ENCODE results near the gene FOXE1. TPM values are rescaled to one million over a fixed set of nuclear protein-coding genes. Genes with fewer than 3 reads are reported as not detected.

The FOXE1 gene
- total RNA-seq, 1 experiment from 2014 or later = not detected

DNA sequence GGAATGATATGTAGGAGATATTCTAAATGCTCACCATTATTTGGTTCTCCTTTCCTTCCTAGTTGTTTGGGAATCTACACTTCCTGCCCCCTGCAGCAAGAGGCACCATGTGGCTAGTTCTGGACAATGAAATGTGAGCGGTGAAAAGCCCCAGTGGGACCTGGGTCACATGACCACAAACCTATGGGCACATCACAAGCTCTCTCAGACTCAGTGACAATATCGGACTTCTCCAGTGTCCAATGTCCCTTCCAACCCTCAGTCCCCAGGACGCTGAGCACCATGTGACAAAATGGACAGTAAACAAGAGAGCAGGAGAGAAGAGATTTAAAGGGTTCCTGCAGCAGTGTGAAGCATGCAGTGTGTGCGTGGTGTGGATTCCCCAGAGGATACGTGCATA is 44.6 kb upstream of the FOXE1 start:
- peaks cover 31% of the 10 kb centered on the region for H3K4me1 Mint-ChIP-seq (ENCODE audit: insufficient read depth, unreplicated experiment)
- no peak overlapping the region for H3K4me3 Mint-ChIP-seq (ENCODE audit: unreplicated experiment)
- H3K9me3 Mint-ChIP-seq (ENCODE audit: unreplicated experiment) = no peaks in the 10 kb centered on the region
- H3K27me3 Mint-ChIP-seq (ENCODE audit: insufficient read depth, unreplicated experiment) = no peaks in the 10 kb centered on the region
- peaks cover 6% of the 10 kb centered on the region for H3K36me3 Mint-ChIP-seq (ENCODE audit: insufficient read depth, unreplicated experiment)
- no peak for DNase-seq (ENCODE audit: unreplicated experiment)
- no peak overlapping the region for H3K27ac Mint-ChIP-seq (ENCODE audit: low read depth, unreplicated experiment)
- CTCF ChIA-PET = interaction anchor here (0.8 to 1.4 kb wide), 4 partner anchors 35 to 93 kb away, joined by 3 to 5 read pairs (median 4); no protein-coding TSS in a partner anchor
- TF ChIP-seq, protein P1, sequence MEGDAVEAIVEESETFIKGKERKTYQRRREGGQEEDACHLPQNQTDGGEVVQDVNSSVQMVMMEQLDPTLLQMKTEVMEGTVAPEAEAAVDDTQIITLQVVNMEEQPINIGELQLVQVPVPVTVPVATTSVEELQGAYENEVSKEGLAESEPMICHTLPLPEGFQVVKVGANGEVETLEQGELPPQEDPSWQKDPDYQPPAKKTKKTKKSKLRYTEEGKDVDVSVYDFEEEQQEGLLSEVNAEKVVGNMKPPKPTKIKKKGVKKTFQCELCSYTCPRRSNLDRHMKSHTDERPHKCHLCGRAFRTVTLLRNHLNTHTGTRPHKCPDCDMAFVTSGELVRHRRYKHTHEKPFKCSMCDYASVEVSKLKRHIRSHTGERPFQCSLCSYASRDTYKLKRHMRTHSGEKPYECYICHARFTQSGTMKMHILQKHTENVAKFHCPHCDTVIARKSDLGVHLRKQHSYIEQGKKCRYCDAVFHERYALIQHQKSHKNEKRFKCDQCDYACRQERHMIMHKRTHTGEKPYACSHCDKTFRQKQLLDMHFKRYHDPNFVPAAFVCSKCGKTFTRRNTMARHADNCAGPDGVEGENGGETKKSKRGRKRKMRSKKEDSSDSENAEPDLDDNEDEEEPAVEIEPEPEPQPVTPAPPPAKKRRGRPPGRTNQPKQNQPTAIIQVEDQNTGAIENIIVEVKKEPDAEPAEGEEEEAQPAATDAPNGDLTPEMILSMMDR (IDR thresholded peaks at IDR 0.05; ENCODE audit: unreplicated experiment) = no peak
- BruUV-seq (replicated peaks) = no TSS peak
- intact Hi-C loops (cut with micrococcal nuclease) = no loop called here
- POLR2A ChIA-PET = no interaction called here

DNA sequence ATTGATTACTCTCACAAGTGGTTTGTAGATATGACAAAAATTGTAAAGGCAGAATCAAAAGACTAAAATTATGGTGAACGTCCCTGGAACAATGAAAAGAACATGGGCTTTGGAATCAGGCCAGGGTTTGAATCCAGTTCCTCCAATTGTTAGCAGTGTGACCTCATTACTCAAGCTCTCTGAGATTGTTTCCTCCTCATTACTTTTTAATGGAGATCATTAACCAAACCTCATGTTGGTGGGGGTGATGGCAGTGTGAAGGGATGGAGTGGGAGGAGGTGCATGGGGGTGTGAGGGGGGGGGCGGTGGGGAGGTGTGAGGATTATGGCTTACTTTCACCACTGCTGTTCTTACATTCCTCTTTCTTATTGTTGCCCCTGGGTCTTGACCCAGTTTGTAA is 44.1 kb upstream of the FOXE1 start:
- BruUV-seq (replicated peaks) = no TSS peak
- TF ChIP-seq, protein P1 (IDR thresholded peaks at IDR 0.05; ENCODE audit: unreplicated experiment) = no peak
- peaks cover 31% of the 10 kb centered on the region for H3K4me1 Mint-ChIP-seq (ENCODE audit: insufficient read depth, unreplicated experiment)
- no peak overlapping the region for H3K4me3 Mint-ChIP-seq (ENCODE audit: unreplicated experiment)
- DNase-seq (ENCODE audit: unreplicated experiment) = no peak
- H3K27me3 Mint-ChIP-seq (ENCODE audit: insufficient read depth, unreplicated experiment) = no peaks in the 10 kb centered on the region
- CTCF ChIA-PET = interaction anchor here (1.2 to 1.4 kb wide), 2 partner anchors 34 to 92 kb away, joined by 3 to 5 read pairs; no protein-coding TSS in a partner anchor
- intact Hi-C loops (cut with micrococcal nuclease) = no loop called here
- POLR2A ChIA-PET = interaction anchor here (0.7 kb wide), 1 partner anchor 21 kb away, joined by 3 read pairs; no protein-coding TSS in a partner anchor
- H3K36me3 Mint-ChIP-seq (ENCODE audit: insufficient read depth, unreplicated experiment) = peaks cover 3% of the 10 kb centered on the region
- H3K27ac Mint-ChIP-seq (ENCODE audit: low read depth, unreplicated experiment) = no peak overlapping the region
- H3K9me3 Mint-ChIP-seq (ENCODE audit: unreplicated experiment) = no peaks in the 10 kb centered on the region

- Mint-ChIP-seq H3K36me3 (ENCODE audit: insufficient read depth, unreplicated experiment) (no peaks in the 10 kb centered on the region), H3K4me3 (ENCODE audit: unreplicated experiment) (no peak overlapping the region), H3K4me1 (ENCODE audit: insufficient read depth, unreplicated experiment) (peaks cover 31% of the 10 kb centered on the region), H3K27me3 (ENCODE audit: insufficient read depth, unreplicated experiment) (no peaks in the 10 kb centered on the region), H3K9me3 (ENCODE audit: unreplicated experiment) (no peaks in the 10 kb centered on the region), H3K27ac (ENCODE audit: low read depth, unreplicated experiment) (no peak overlapping the region)
- TF ChIP-seq, protein P1 (IDR thresholded peaks at IDR 0.05; ENCODE audit: unreplicated experiment) = no peak
- ChIA-PET POLR2A (no interaction called here), CTCF (interaction anchor here (1.4 kb wide), 1 partner anchor 91 kb away, joined by 5 read pairs; no protein-coding TSS in a partner anchor)
- DNase-seq (ENCODE audit: unreplicated experiment) = peak; percentile 47
- BruUV-seq (replicated peaks) = no TSS peak
- intact Hi-C loops (cut with micrococcal nuclease) = no loop called here
These were observed 43.2 kb upstream of the FOXE1 start for GRCh38 chr9:97809666-97810344.

DNA sequence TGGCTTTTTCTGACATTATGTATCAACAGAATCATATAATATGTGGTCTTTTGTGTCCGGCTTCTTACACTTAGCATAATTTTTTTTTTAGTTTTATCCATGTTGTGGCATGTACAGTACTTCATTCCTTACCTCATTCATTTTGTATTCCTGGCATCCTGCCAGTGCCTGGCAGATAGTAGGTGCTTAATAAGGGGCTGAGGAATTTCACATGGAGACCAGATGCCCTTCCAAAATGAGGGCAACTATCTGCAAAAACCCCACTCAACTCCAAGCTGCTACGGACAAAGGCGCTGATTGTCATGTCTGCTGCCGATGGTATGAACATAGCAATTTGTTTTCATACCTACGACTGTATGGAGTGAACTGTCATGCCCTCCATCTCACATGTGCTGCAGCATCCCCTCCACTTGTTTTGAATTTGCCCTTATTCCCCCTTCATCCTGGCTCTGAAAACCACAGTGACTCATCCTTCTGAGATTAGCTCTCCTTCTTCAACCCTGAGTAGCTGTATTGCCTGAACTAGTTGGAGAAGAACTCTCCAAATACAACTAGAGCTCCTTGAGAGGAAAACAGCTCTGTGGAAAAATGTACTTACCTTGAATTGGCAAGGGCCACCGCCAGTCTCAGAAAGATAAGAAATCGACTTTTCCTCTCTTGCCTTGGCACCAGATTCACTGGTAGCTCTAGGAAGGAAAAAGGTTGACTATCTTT is 41.3 kb upstream of the FOXE1 start:
- Mint-ChIP-seq H3K4me3 (ENCODE audit: unreplicated experiment) (no peak overlapping the region), H3K9me3 (ENCODE audit: unreplicated experiment) (no peaks in the 10 kb centered on the region), H3K27me3 (ENCODE audit: insufficient read depth, unreplicated experiment) (no peaks in the 10 kb centered on the region), H3K4me1 (ENCODE audit: insufficient read depth, unreplicated experiment) (peaks cover 23% of the 10 kb centered on the region), H3K36me3 (ENCODE audit: insufficient read depth, unreplicated experiment) (no peaks in the 10 kb centered on the region), H3K27ac (ENCODE audit: low read depth, unreplicated experiment) (no peak overlapping the region)
- BruUV-seq (replicated peaks) = no TSS peak
- intact Hi-C loops (cut with micrococcal nuclease) = no loop called here
- ChIA-PET POLR2A (interaction anchor here (0.7 to 0.9 kb wide), 3 partner anchors 10 to 912 kb away, joined by 3 to 5 read pairs (median 3); partner anchors contain the start of gene TRMO), CTCF (interaction anchor here (1.2 kb wide), 1 partner anchor 89 kb away, joined by 5 read pairs; no protein-coding TSS in a partner anchor)
- DNase-seq (ENCODE audit: unreplicated experiment) = peak; percentile 38
- TF ChIP-seq, protein P1 (IDR thresholded peaks at IDR 0.05; ENCODE audit: unreplicated experiment) = no peak
